ENCODE results near the gene KCNA4. TPM values are rescaled to one million over a fixed set of nuclear protein-coding genes. Genes with fewer than 3 reads are reported as not detected.
"Not testable (repeated sequence)": the region's sequence is repeated elsewhere in the genome, so short reads cannot be mapped to it uniquely, and the experiment has no call there.

KCNA4 gene
- not detected in 2 replicates for total RNA-seq (2014; rRNA removed; shearing (Covaris generic))

GRCh38 chr11:30016588-30017363, at the start of gene KCNA4:
Gene KCNA4 (minus strand): TSS chr11:30017030. CDS start chr11:30012678, 4,352 bp downstream.
- peak; percentile 0 for DNase-seq (ENCODE audit: low read depth)

- no peak for DNase-seq (ENCODE audit: low read depth)
These were observed 45.3 kb upstream of the KCNA4 start for GRCh38 chr11:30062103-30062502.

DNA sequence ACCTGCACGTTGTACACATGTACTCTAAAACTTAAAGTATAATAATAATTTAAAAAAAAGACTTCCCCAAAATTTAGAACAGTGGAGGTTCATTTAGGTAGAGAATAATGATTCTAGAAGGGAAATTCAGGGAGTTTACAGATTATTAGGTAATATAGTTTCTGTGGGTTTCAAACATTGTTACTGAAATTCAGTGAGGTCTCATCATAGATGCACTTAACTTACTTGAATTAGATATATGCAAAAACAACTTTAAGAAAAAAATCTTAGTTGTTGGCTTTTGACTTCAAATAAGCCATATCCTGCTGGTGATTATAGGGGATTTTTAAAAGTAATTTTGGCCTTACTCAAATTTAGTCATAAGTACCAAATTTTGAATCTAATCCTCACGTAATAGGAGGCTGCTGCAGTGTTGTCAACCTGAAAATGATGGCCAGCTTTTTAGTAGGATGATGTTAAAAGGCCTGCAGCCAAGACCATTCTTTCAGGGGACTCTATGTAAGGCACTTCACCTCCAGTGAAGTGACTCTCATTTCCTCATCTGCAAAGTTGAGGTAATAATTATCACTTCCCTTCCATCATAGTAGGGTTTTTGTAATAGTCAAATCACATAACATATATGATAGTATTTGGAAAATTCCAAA, 42.5 kb upstream of the KCNA4 start:
- DNase-seq (ENCODE audit: low read depth): no peak

DNA sequence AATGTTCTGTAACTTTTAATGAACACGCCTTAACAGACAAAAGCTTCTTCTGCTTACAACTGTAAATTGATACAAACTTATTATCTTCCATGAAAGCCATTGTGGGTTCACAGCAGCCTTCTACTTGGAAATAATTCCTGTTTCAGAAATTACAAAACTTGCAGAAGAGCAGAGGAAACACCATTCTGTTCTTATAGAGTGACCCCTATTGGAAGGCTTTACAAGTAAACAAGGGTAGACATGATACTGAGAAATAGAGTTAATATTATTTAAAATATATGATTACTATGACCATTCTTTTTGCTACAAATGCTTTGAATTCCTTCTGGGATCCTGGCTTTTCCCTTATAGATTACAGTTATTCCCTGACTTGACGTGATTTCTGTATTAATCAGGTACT, 32.4 kb upstream of the KCNA4 start:
- DNase-seq (ENCODE audit: low read depth): no peak

DNA sequence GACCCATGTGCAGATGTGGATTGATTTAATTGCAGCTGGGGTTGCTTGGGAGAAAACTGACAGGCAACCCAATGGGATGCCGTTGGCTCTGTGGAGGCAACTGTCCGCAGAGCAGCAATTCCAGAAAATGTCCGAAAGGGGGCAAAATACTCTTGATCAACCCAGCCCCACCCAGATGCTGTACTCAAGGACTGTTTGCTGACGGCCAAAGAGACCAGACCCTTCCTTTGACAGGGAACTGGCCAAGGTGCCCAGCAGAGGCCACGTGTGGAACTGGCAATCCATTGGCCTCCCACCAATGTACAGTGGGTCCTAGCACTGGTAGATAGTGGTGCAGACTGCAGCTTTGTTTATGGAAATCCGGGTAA, 29.7 kb upstream of the KCNA4 start:
- DNase-seq (ENCODE audit: low read depth): peak; percentile 5

DNA sequence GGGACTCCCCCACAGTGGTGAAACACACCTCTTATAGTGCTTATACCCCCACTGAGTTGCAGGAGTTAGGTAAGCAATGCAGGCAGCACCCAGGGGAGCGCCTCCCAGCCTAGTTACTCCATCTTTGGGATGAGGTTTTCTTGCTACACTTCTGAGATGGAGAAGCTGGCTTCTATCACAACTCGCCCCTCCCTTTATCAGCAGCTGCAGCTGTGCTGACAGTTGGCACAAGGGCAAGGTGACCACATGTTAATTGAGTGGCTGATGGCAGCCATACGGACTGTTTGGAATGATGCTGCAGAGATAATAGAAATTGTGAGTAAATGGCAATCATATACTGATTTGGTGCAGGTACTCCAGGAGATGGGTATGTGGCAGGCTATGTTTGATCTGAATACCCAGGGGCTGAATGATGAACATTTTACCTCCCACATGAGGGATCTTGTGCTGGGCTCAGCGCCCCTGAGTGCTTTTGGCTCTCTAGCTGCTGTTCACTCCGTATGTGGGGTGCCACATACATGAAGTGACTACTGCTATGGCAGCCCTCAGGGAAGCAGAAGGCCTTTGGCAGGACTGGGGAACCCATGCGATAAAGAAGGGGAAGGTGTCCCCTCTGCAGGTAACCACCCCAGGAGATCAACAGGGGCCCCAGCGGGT, 29.2 kb upstream of the KCNA4 start:
- no peak for DNase-seq (ENCODE audit: low read depth)

- no peak for DNase-seq (ENCODE audit: low read depth)
These were observed 28.3 kb upstream of the KCNA4 start for GRCh38 chr11:30045144-30045543.

DNA sequence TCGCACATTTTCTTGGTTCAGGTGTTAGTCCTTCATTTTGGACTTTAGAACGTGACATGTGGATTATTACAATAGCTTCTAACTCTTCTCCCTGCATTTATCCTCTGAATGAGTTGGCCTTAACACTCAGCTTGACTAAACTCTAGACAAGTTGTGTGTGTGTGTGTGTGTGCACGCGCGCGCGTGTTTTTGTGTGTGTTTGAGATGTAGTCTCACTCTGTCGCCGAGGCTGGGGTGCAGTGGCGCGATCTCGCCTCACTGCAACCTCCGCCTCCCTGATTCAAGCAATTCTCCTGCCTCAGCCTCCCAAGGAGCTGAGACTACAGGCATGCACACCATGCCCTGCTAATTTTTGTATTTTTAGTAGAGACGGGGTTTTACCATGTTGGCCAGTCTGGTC, 24.3 kb upstream of the KCNA4 start:
- DNase-seq (ENCODE audit: low read depth): no peak

DNA sequence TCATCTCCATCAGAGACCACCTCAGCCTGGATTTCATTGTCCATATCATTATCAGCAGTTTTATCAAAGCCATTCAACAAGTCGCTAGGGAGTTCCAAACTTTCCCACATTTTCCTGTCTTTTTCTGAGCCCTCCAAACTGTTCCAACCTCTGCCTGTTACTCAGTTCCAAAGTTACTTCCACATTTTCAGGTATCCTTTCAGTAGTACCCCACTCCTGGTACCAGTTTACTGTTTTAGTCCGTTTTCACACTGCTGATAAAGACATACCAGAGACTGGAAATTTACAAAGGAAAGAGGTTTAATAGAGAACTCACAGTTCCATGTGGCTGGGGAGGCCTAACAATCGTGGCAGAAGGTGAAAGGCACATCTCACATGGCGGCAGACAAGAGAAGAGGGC, 17.9 kb upstream of the KCNA4 start:
- DNase-seq (ENCODE audit: low read depth): not testable (repeated sequence)

DNA sequence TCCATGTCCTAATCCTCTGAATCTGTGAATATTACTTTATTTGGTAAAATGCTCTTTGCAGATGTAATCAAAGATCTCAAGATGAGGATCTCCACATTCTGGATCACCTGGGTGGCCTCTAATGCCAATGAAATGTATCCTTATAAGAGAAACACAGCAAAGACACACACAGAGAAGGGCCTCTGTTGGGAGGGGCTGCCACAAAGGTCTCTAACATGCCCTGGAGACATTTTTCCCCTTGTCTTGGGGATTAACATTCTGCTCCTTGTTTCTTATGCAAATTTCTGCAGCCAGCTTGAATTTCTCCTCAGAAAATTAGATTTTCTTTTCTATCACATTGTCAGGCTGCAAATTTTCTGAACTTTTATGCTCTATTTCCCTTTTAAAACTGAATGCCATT, 17.3 kb upstream of the KCNA4 start:
- DNase-seq (ENCODE audit: low read depth): not testable (repeated sequence)

DNA sequence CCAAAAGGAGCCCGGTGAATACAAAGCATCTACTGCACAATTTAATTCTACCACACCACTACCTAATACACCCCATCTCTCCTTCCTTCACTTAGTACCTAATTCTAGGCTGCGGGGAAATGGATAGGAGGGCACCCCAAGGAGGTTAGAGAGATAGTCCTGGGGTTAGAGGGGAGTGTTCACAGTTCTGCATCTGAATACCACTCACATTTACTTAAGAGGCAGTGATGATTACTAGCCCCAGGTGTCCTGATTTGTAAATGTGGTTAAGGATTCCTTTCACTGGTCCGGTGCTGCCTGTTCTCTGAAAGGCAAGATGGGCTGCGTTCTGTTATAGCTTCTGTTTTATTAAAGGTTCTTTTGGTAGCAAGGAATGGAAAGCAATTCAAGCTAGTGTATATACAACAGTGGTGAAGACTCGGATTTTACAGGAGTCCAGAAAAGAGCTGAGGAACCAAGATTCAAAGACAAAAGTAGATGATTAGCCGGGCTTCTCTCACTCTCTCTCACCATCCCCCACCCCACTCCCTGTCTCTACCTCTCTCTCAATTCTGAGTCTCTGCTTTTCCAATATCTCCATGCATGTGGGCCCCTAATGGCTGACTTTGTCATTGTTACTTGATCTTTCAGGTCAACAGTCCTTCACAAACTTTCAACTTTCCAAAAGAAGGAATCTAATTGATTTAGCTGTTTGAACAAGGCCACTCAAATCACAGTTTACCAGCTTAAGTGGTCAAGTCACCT, 8.7 kb upstream of the KCNA4 start:
- DNase-seq (ENCODE audit: low read depth): no peak

- DNase-seq (ENCODE audit: low read depth): no peak
These were observed 6.2 kb upstream of the KCNA4 start for GRCh38 chr11:30023074-30023473.

DNA sequence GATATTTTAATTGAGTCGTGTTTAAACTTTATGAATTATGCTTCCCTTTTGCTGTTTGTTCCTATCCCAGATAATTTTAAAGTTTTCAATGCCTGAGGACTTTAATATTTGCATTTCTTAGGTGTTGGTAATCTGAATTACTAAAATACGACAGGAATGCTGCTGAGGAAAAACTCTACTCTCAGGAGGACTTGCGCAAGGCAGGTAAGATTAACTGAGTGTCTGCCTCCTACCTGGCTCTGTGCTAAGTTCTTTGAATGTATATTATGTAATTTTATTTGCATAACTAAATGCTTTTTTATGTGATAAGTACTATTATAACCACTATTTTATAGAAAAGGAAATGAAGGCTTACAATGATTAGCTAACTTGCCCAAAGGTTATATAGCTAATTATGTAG, 2.7 kb upstream of the KCNA4 start:
- no peak for DNase-seq (ENCODE audit: low read depth)

DNA sequence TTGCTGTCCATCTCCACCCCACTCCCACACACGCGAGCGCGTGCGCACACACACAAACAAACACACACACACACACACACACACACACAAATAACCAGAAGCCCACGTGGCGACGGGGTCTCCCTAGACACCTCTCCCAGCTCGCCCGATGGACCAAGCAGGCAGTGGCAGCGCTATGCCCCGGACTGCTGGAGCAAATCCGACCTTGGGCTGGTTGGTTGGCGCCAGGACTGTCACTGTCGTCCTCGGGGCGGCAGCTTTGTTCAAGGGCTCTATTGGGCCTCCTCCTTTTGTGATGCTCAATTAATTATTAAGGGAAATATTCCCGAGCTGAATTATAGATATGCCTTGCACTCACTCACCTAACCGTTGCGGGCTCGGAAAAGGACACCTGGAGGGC, 1.7 kb upstream of the KCNA4 start:
- no peak for DNase-seq (ENCODE audit: low read depth)

DNA sequence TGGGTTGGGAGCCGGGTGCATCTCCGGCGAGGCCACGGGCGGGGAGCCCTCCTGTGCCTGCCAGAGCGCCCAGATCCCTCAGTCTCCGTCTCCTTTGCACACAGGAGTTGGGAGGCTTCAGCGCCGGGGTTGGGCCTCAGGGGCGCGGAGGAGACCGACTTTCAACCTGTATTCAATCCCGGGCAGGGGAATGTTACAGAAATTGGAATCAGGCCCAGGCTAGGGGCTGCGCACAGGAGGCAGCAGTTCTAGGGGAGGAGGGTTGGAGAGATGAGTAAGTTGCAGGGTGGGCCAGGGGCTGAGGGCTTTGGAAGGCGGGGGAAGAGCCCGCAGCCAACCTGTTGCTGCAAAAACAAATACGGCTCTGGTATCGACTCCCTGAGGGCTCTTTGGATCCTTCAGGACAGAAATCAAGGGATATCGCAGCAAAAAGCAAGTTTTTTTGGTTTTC, 640 bp upstream of the KCNA4 start:
- no peak for DNase-seq (ENCODE audit: low read depth)

DNA sequence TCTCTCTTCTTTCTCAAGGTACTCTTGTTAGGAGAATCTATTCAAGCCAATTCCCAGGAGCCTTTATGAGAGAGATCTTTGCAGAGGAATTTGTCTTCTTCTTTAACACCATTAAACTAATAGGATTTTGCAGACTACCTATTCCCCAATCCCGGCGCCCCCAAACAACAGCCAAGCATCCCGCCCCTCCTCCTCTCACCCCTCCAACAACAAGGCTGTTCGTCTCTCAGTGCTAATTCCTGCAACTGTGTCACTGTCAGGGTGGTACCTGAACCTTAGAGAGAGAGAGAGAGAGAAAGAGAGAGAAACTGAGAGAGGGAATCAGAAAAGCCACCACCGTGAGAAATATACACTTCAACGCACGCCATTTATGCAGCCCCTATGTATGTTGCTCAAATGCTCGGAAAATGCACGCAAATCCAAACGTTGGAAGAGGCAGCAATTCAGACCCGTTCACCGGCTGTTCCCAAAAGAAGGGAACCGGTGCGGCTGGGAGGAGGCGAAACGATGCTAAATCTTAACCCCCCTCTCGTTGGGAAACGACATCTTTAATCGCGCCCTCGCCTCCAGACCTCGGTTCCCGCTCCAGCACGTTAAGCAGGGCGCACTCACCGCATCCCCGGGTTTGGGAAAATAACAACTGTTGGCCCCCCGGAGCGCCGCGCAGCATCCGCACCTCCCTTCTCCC, 961 bp downstream of the KCNA4 start:
- no peak for DNase-seq (ENCODE audit: low read depth)

- no peak for DNase-seq (ENCODE audit: low read depth)
These were observed 4.5 kb downstream of the KCNA4 start for GRCh38 chr11:30012346-30012745.

DNA sequence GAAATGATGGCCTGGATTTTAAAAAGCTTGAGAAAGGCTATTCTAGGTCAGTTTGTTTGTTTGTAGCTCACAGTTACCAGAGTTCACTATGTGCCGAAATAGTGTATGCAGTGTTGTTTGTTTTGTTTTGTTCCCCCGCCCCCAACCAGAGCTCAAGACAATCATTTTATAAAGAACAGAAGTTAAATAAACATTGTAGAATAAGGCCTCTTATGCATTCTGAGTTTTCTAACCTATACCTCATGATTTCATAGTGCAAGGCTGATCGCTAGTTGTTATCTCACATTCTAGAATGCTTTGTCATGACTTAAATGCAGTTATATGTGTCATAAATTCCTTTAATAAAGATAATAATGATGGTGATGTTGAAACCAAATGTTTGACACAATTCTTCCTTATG, 7.8 kb downstream of the KCNA4 start:
- no peak for DNase-seq (ENCODE audit: low read depth)

DNA sequence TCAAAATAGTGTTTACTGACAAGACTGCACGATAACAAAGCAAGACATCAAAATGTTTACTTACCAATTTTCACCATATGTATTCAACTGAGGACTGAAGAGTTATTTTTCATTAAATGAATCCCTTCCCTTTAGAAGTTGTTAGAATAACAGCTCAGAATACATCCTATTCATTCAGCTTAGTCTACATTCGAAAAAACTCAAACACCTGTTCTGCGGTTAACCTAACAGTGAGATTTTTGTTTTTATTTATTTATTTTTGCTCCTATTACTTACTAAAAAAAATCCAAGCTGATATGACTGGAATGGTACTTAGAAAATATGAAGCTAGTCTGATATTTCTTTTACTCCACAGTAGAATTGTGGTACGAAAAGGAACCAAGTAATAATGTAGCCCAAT, 10.0 kb downstream of the KCNA4 start:
- no peak for DNase-seq (ENCODE audit: low read depth)

DNA sequence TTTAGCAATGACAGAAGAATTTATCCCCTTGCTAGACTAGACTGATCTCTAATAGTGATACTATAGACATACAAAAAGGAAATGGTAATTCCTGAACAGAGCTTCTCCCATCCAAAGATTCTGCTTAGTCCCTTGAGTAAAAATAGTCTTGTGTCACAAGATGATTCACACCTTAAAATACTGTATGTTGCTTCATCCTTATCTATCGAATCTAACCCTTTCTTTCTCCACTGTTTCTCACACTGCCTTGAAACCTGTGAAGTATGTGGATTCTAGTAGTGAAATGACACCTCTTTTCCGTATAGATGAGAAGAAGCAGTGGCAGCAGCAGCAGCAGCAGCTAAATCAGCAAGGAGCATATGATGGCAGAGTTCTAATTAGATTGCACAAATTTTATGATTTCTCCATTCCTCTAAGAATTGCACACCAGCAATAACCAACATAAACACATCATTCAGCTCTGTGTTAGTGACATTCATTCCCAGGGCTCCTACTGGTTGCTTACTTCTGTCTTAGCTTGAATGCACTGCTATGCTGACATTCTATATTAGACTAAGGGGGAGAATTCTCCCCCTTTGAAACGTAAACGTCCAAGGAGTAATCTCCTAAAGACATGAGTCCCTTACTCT, 14.6 kb downstream of the KCNA4 start:
- no peak for DNase-seq (ENCODE audit: low read depth)

Data from M059J (cell line).